Mesendoderm (in vitro differentiated cells): ENCODE results near the gene NSG2. TPM values are rescaled to one million over a fixed set of nuclear protein-coding genes. Genes with fewer than 3 reads are reported as not detected.

Source experiments
- DNase-seq: peaks from one replicate; pipeline ENCODE4 v3.0.0; 2013
- H2AK5ac ChIP-seq: 2 replicates; pipeline ENCODE4 v1.6.1; 2013; ENCODE audit warnings: low read length, inconsistent platforms
- H2BK120ac ChIP-seq: 2 replicates; pipeline ENCODE4 v1.6.1; 2013; ENCODE audit warnings: low read depth, mild to moderate bottlenecking, low read length, moderate library complexity, mixed read lengths
- H2BK15ac ChIP-seq: replicated peaks from 2 replicates; pipeline ENCODE4 v1.6.1; 2013; ENCODE audit warnings: low read depth, mild to moderate bottlenecking, moderate library complexity
- H2BK5ac ChIP-seq: 2 replicates; pipeline ENCODE4 v1.6.1; 2013; ENCODE audit warnings: low read length, inconsistent platforms
- H3K18ac ChIP-seq: 2 replicates; pipeline ENCODE4 v1.6.1; 2013; ENCODE audit warnings: mild to moderate bottlenecking, low read length, mixed read lengths
- H3K23ac ChIP-seq: one replicate; pipeline ENCODE4 v1.6.1; 2013; ENCODE audit warnings: low read length
- H3K27ac ChIP-seq: 2 replicates; pipeline ENCODE4 v1.5.1; 2013; ENCODE audit warnings: low read depth, mild to moderate bottlenecking, inconsistent platforms, low read length, moderate library complexity
- H3K27me3 ChIP-seq: 2 replicates; pipeline ENCODE4 v1.6.1; 2013; ENCODE audit warnings: low read length, control low read depth, mild to moderate bottlenecking, inconsistent platforms; ENCODE audit not compliant: insufficient read depth, poor library complexity
- H3K36me3 ChIP-seq: 2 replicates; pipeline ENCODE4 v1.6.1; 2013; ENCODE audit warnings: low read length, inconsistent platforms; ENCODE audit not compliant: control insufficient read depth, insufficient read depth
- H3K4ac ChIP-seq: one replicate; pipeline ENCODE4 v1.6.1; 2013; ENCODE audit warnings: low read depth, mild to moderate bottlenecking, low read length, moderate library complexity
- H3K4me1 ChIP-seq: 2 replicates; pipeline ENCODE4 v1.6.1; 2013; ENCODE audit warnings: low read depth, low read length, inconsistent platforms; ENCODE audit not compliant: control insufficient read depth
- H3K4me2 ChIP-seq: 2 replicates; pipeline ENCODE4 v1.6.1; 2013; ENCODE audit warnings: low read length
- H3K4me3 ChIP-seq: 2 replicates; pipeline ENCODE4 v1.5.1; 2013; ENCODE audit warnings: mild to moderate bottlenecking, low read length
- H3K56ac ChIP-seq: one replicate; pipeline ENCODE4 v1.6.1; 2013; ENCODE audit warnings: low read length
- H3K79me1 ChIP-seq: 2 replicates; pipeline ENCODE4 v1.6.1; 2013; ENCODE audit warnings: low read length, inconsistent platforms
- H3K79me2 ChIP-seq: 2 replicates; pipeline ENCODE4 v1.6.1; 2013; ENCODE audit warnings: mild to moderate bottlenecking, low read length; ENCODE audit not compliant: control insufficient read depth, insufficient read depth
- H3K9ac ChIP-seq: 2 replicates; pipeline ENCODE4 v1.6.1; 2013; ENCODE audit warnings: low read length, inconsistent platforms
- H4K5ac ChIP-seq: one replicate; pipeline ENCODE4 v1.6.1; 2013; ENCODE audit warnings: low read length
- H4K8ac ChIP-seq: one replicate; pipeline ENCODE4 v1.6.1; 2013; ENCODE audit warnings: low read depth, mild to moderate bottlenecking, control low read depth, low read length, moderate library complexity
- WGBS: extraction: QIAGEN DNeasy Blood & Tissue Kit; methylation state at CpG from one replicate; pipeline ENCODE4 v1.1.7; 2013; ENCODE audit warnings: low lambda C conversion rate, missing lambda C conversion rate; ENCODE audit not compliant: insufficient coverage; ENCODE audit errors: extremely low coverage; 5-methylcytosine and 5-hydroxymethylcytosine counted together
- polyA plus RNA-seq, 2 experiments: library from polyadenylated mRNA; stranded (reverse); fragments of 200-250 nt; gene quantifications; one replicate each; pipeline ENCODE4 v1.2.3, GENCODE V29; 2013

The NSG2 gene
- 0.11 TPM for polyA plus RNA-seq (2013, experiment 1 of 2)
- 0.11 TPM for polyA plus RNA-seq (2013, experiment 2 of 2)

GRCh38 chr5:174045470-174046025 lies at the start of gene NSG2:
NSG2 (plus strand) TSS chr5:174045706; CDS start chr5:174046756, 1,050 bp downstream.
- no peaks in the 10 kb centered on the region for H3K4me1 ChIP-seq
- H3K79me1 ChIP-seq = no peaks in the 10 kb centered on the region
- no peak within 1 kb of the TSS for H2BK120ac ChIP-seq
- H3K56ac ChIP-seq = no peak within 1 kb of the TSS
- H3K36me3 ChIP-seq = no peaks in the 10 kb centered on the region
- no peak within 1 kb of the TSS for H3K4me2 ChIP-seq
- H3K4me3 ChIP-seq = no peak within 1 kb of the TSS
- no peaks in the 10 kb centered on the region for H3K79me2 ChIP-seq
- no peak within 1 kb of the TSS for H3K9ac ChIP-seq
- no peak within 1 kb of the TSS for H2BK15ac ChIP-seq
- DNase-seq = peak; percentile 97
- no peak within 1 kb of the TSS for H3K4ac ChIP-seq
- no peak within 1 kb of the TSS for H2BK5ac ChIP-seq
- no peaks in the 10 kb centered on the region for H3K27me3 ChIP-seq
- H3K27ac ChIP-seq = no peak within 1 kb of the TSS
- H2AK5ac ChIP-seq = no peak within 1 kb of the TSS
- no peak within 1 kb of the TSS for H4K8ac ChIP-seq
- WGBS = no CpG with 5 or more reads among the region's 17 CpGs
- H3K18ac ChIP-seq = no peak within 1 kb of the TSS
- no peak within 1 kb of the TSS for H3K23ac ChIP-seq
- H4K5ac ChIP-seq = no peak within 1 kb of the TSS

- no peak overlapping the region for H3K9ac ChIP-seq
- H2BK15ac ChIP-seq = no peak overlapping the region
- H3K27ac ChIP-seq = no peak overlapping the region
- no peak overlapping the region for H3K4me2 ChIP-seq
- no peaks in the 10 kb centered on the region for H3K79me2 ChIP-seq
- H3K18ac ChIP-seq = no peak overlapping the region
- no peak overlapping the region for H3K4me3 ChIP-seq
- H3K56ac ChIP-seq = no peak overlapping the region
- H3K23ac ChIP-seq = no peak overlapping the region
- no peak overlapping the region for H4K5ac ChIP-seq
- no peak for DNase-seq
- H3K27me3 ChIP-seq = no peaks in the 10 kb centered on the region
- H2BK5ac ChIP-seq = no peak overlapping the region
- H3K79me1 ChIP-seq = no peaks in the 10 kb centered on the region
- H2BK120ac ChIP-seq = no peak overlapping the region
- WGBS = no CpG with 5 or more reads among the region's 4 CpGs
- H2AK5ac ChIP-seq = no peak overlapping the region
- H4K8ac ChIP-seq = no peak overlapping the region
- H3K4ac ChIP-seq = no peak overlapping the region
- no peaks in the 10 kb centered on the region for H3K4me1 ChIP-seq
- no peaks in the 10 kb centered on the region for H3K36me3 ChIP-seq
These were observed 48.2 kb upstream of the NSG2 start for GRCh38 chr5:173997331-173997730.

GRCh38 chr5:173998531-173998930 lies 47.0 kb upstream of the NSG2 start:
- H3K23ac ChIP-seq = no peak overlapping the region
- no CpG with 5 or more reads among the region's 4 CpGs for WGBS
- no peak overlapping the region for H3K56ac ChIP-seq
- no peak overlapping the region for H3K4me2 ChIP-seq
- no peak for DNase-seq
- H2AK5ac ChIP-seq = no peak overlapping the region
- H2BK15ac ChIP-seq = no peak overlapping the region
- H3K79me2 ChIP-seq = no peaks in the 10 kb centered on the region
- no peak overlapping the region for H2BK120ac ChIP-seq
- H3K27me3 ChIP-seq = no peaks in the 10 kb centered on the region
- H3K4ac ChIP-seq = no peak overlapping the region
- no peak overlapping the region for H3K9ac ChIP-seq
- H4K5ac ChIP-seq = no peak overlapping the region
- H3K4me1 ChIP-seq = no peaks in the 10 kb centered on the region
- H4K8ac ChIP-seq = no peak overlapping the region
- no peak overlapping the region for H3K27ac ChIP-seq
- no peak overlapping the region for H3K18ac ChIP-seq
- no peak overlapping the region for H3K4me3 ChIP-seq
- H2BK5ac ChIP-seq = no peak overlapping the region
- H3K36me3 ChIP-seq = no peaks in the 10 kb centered on the region
- H3K79me1 ChIP-seq = no peaks in the 10 kb centered on the region

- no peaks in the 10 kb centered on the region for H3K27me3 ChIP-seq
- no peaks in the 10 kb centered on the region for H3K79me2 ChIP-seq
- no peak overlapping the region for H4K5ac ChIP-seq
- H3K18ac ChIP-seq = no peak overlapping the region
- H2BK5ac ChIP-seq = no peak overlapping the region
- no peak for DNase-seq
- no peak overlapping the region for H2AK5ac ChIP-seq
- H3K36me3 ChIP-seq = no peaks in the 10 kb centered on the region
- no peak overlapping the region for H4K8ac ChIP-seq
- H3K4me2 ChIP-seq = no peak overlapping the region
- H3K23ac ChIP-seq = no peak overlapping the region
- no peak overlapping the region for H2BK120ac ChIP-seq
- no peak overlapping the region for H2BK15ac ChIP-seq
- no peak overlapping the region for H3K4me3 ChIP-seq
- no peak overlapping the region for H3K56ac ChIP-seq
- no peak overlapping the region for H3K4ac ChIP-seq
- no peak overlapping the region for H3K9ac ChIP-seq
- no peak overlapping the region for H3K27ac ChIP-seq
- H3K4me1 ChIP-seq = no peaks in the 10 kb centered on the region
- H3K79me1 ChIP-seq = no peaks in the 10 kb centered on the region
- WGBS = no CpG with 5 or more reads among the region's 4 CpGs
These were observed 45.4 kb upstream of the NSG2 start for GRCh38 chr5:174000076-174000475.

- H3K4me2 ChIP-seq = no peak overlapping the region
- H4K8ac ChIP-seq = no peak overlapping the region
- DNase-seq = no peak
These were observed 41.7 kb upstream of the NSG2 start for GRCh38 chr5:174003795-174004194.

GRCh38 chr5:174008922-174009321 lies 36.6 kb upstream of the NSG2 start:
- Histone ChIP-seq H3K27ac (no peak overlapping the region), H2AK5ac (no peak overlapping the region), H2BK120ac (no peak overlapping the region), H3K9ac (no peak overlapping the region), H3K18ac (no peak overlapping the region), H3K79me1 (no peaks in the 10 kb centered on the region), H4K5ac (no peak overlapping the region), H3K27me3 (no peaks in the 10 kb centered on the region), H3K56ac (no peak overlapping the region), H3K79me2 (no peaks in the 10 kb centered on the region), H3K4ac (no peak overlapping the region), H3K4me3 (no peak overlapping the region), H3K4me2 (no peak overlapping the region), H2BK15ac (no peak overlapping the region), H2BK5ac (no peak overlapping the region), H3K4me1 (no peaks in the 10 kb centered on the region), H3K36me3 (no peaks in the 10 kb centered on the region), H3K23ac (no peak overlapping the region), H4K8ac (no peak overlapping the region)
- WGBS = no CpG with 5 or more reads among the region's 5 CpGs
- DNase-seq = no peak

More at GRCh38 chr5:174003795-174004194, 41.7 kb upstream of the NSG2 start:
- Histone ChIP-seq H3K9ac (no peak overlapping the region), H2BK5ac (no peak overlapping the region), H3K36me3 (no peaks in the 10 kb centered on the region), H3K18ac (no peak overlapping the region), H3K4me1 (no peaks in the 10 kb centered on the region), H3K27ac (no peak overlapping the region), H3K23ac (no peak overlapping the region), H3K4ac (no peak overlapping the region), H3K79me2 (no peaks in the 10 kb centered on the region), H2BK120ac (no peak overlapping the region), H3K4me3 (no peak overlapping the region), H2BK15ac (no peak overlapping the region), H3K56ac (no peak overlapping the region), H2AK5ac (no peak overlapping the region), H3K27me3 (no peaks in the 10 kb centered on the region), H4K5ac (no peak overlapping the region), H3K79me1 (no peaks in the 10 kb centered on the region)
